NOMO-1 treated with DMSO at 0.1 percent for 48 hours (cell line): ENCODE measurements around the gene ZC3HAV1L.
A peak's percentile ranks its signal among the peaks of the same experiment; 100 is the strongest.
"Not testable (repeated sequence)": the region's sequence is repeated elsewhere in the genome, so short reads cannot be mapped to it uniquely, and the experiment has no call there.

Experiments used
- DNase-seq: peaks from one replicate; lab custom pipeline; 2025; ENCODE audit not compliant: unreplicated experiment; lab: John Stamatoyannopoulos, UW

Gene ZC3HAV1L

GRCh38 chr7:139035586-139036353 is at the start of gene ZC3HAV1L:
TSS of gene ZC3HAV1L (minus strand) at chr7:139036042. CDS start at chr7:139036017, 25 bp downstream.
- peak; percentile 3 for DNase-seq

GRCh38 chr7:139084709-139085108 is 48.9 kb upstream of the ZC3HAV1L start:
- no peak for DNase-seq

- no peak for DNase-seq
Measured at GRCh38 chr7:139081584-139081983, 45.7 kb upstream of the ZC3HAV1L start.

GRCh38 chr7:139080905-139081304 is 45.1 kb upstream of the ZC3HAV1L start:
- no peak for DNase-seq

GRCh38 chr7:139079861-139080260 is 44.0 kb upstream of the ZC3HAV1L start:
- no peak for DNase-seq

- DNase-seq = no peak
Measured at GRCh38 chr7:139078911-139079310, 43.1 kb upstream of the ZC3HAV1L start.

- DNase-seq = no peak
Measured at GRCh38 chr7:139078399-139078798, 42.6 kb upstream of the ZC3HAV1L start.

- not testable (repeated sequence) for DNase-seq
Measured at GRCh38 chr7:139077706-139078105, 41.9 kb upstream of the ZC3HAV1L start.

GRCh38 chr7:139075871-139076686 is 40.2 kb upstream of the ZC3HAV1L start:
- no peak for DNase-seq

GRCh38 chr7:139075031-139075652 is 39.3 kb upstream of the ZC3HAV1L start:
- peak; percentile 49 for DNase-seq

- peak; percentile 57 for DNase-seq
Measured at GRCh38 chr7:139072796-139073195, 37.0 kb upstream of the ZC3HAV1L start.

- DNase-seq = no peak
Measured at GRCh38 chr7:139071680-139072079, 35.8 kb upstream of the ZC3HAV1L start.

- DNase-seq = no peak
Measured at GRCh38 chr7:139068544-139069399, 32.9 kb upstream of the ZC3HAV1L start.

- DNase-seq = no peak
Measured at GRCh38 chr7:139066315-139066714, 30.5 kb upstream of the ZC3HAV1L start.

GRCh38 chr7:139065323-139065722 is 29.5 kb upstream of the ZC3HAV1L start:
- no peak for DNase-seq

GRCh38 chr7:139061416-139061815 is 25.6 kb upstream of the ZC3HAV1L start:
- no peak for DNase-seq

GRCh38 chr7:139060695-139061237 is 24.9 kb upstream of the ZC3HAV1L start:
- DNase-seq = no peak

GRCh38 chr7:139059905-139060304 is 24.1 kb upstream of the ZC3HAV1L start:
- DNase-seq = no peak

GRCh38 chr7:139058943-139059342 is 23.1 kb upstream of the ZC3HAV1L start:
- no peak for DNase-seq

GRCh38 chr7:139055674-139056073 is 19.8 kb upstream of the ZC3HAV1L start:
- no peak for DNase-seq
